ENCODE data around the gene NT5C1A.

Gene NT5C1A

GRCh38 chr1:39689214-39689613 is 17.3 kb upstream of the NT5C1A start:
- no peak for DNase-seq

- no peak for DNase-seq
Observed at GRCh38 chr1:39688706-39689105, 16.8 kb upstream of the NT5C1A start.

GRCh38 chr1:39687243-39687642 is 15.3 kb upstream of the NT5C1A start:
- no peak for DNase-seq

GRCh38 chr1:39685071-39685470 is 13.2 kb upstream of the NT5C1A start:
- DNase-seq: no peak

GRCh38 chr1:39684313-39684664 is 12.4 kb upstream of the NT5C1A start:
- DNase-seq: no peak

GRCh38 chr1:39683591-39684312 is 11.8 kb upstream of the NT5C1A start:
- DNase-seq: no peak

GRCh38 chr1:39681999-39682398 is 10.1 kb upstream of the NT5C1A start:
- DNase-seq: no peak

GRCh38 chr1:39681294-39681693 is 9.4 kb upstream of the NT5C1A start:
- no peak for DNase-seq

GRCh38 chr1:39680751-39681150 is 8.8 kb upstream of the NT5C1A start:
- no peak for DNase-seq

GRCh38 chr1:39679821-39680220 is 7.9 kb upstream of the NT5C1A start:
- DNase-seq: no peak

- no peak for DNase-seq
Observed at GRCh38 chr1:39678889-39679288, 7.0 kb upstream of the NT5C1A start.

GRCh38 chr1:39677645-39678044 is 5.7 kb upstream of the NT5C1A start:
- no peak for DNase-seq

GRCh38 chr1:39676948-39677548 is 5.1 kb upstream of the NT5C1A start:
- no peak for DNase-seq

- no peak for DNase-seq
Observed at GRCh38 chr1:39675220-39675619, 3.3 kb upstream of the NT5C1A start.

GRCh38 chr1:39673215-39673614 is 1.3 kb upstream of the NT5C1A start:
- DNase-seq: no peak

- DNase-seq: no peak
Observed at GRCh38 chr1:39672551-39672947, 642 bp upstream of the NT5C1A start.

GRCh38 chr1:39671433-39671792 is 494 bp downstream of the NT5C1A start:
- no peak for DNase-seq

- no peak for DNase-seq
Observed at GRCh38 chr1:39670689-39671088, 1.2 kb downstream of the NT5C1A start.

GRCh38 chr1:39668894-39669293 is 3.0 kb downstream of the NT5C1A start:
- no peak for DNase-seq

GRCh38 chr1:39668111-39668510 is 3.8 kb downstream of the NT5C1A start:
- no peak for DNase-seq

GRCh38 chr1:39666772-39667171 is 5.1 kb downstream of the NT5C1A start:
- DNase-seq: no peak

- no peak for DNase-seq
Observed at GRCh38 chr1:39663559-39663958, 8.3 kb downstream of the NT5C1A start.

- DNase-seq: no peak
Observed at GRCh38 chr1:39662861-39663260, 9.0 kb downstream of the NT5C1A start.

- DNase-seq: no peak
Observed at GRCh38 chr1:39659538-39659937, 12.4 kb downstream of the NT5C1A start.

- DNase-seq: no peak
Observed at GRCh38 chr1:39659110-39659509, 12.8 kb downstream of the NT5C1A start.

Measured in NCI-H1436 (cell line).